ENCODE measurements around the gene LAMTOR1. TPM values are rescaled to one million over a fixed set of nuclear protein-coding genes. Genes with fewer than 3 reads are reported as not detected.
A peak's percentile ranks its signal among the peaks of the same experiment; 100 is the strongest.

Gene LAMTOR1
- total RNA-seq, 1 experiment from 2014 or later, result 96.3 TPM

- H3K27ac Mint-ChIP-seq, result peak overlapping the region; percentile 100
- Histone ChIP-seq H3K27me3 (ENCODE audit: insufficient read depth, low read length) (no peaks in the 10 kb centered on the region; the same call in 1 of the 2 replicates), H3K79me2 (ENCODE audit: insufficient read depth, low read length) (no peaks in the 10 kb centered on the region), H3K79me1 (ENCODE audit: insufficient read depth, low read depth, low read length, poor library complexity, severe bottlenecking) (no peaks in the 10 kb centered on the region), H3K56ac (ENCODE audit: insufficient read length, low read depth, low read length) (peak overlapping the region; percentile 29), H2AFZ (ENCODE audit: low read length) (no peak overlapping the region), H2BK12ac (ENCODE audit: insufficient read length, low read depth, low read length) (no peak overlapping the region), H3K4me1 (ENCODE audit: insufficient read depth, low read length) (no peaks in the 10 kb centered on the region), H2BK20ac (ENCODE audit: low read depth, low read length, poor library complexity, severe bottlenecking) (no peak overlapping the region), H2BK5ac (ENCODE audit: insufficient read length, low read length) (no peak overlapping the region), H4K91ac (ENCODE audit: insufficient read length, low read depth, low read length) (no peak overlapping the region), H3K9me3 (ENCODE audit: control insufficient read depth, low read depth, low read length) (no peaks in the 10 kb centered on the region), H3K4ac (ENCODE audit: low read depth, low read length) (no peak overlapping the region; the same call in 1 of the 2 replicates), H4K8ac (replicated peaks; ENCODE audit: insufficient read length, low read depth, low read length) (no peak overlapping the region), H3T11ph (ENCODE audit: low read length) (peak overlapping the region; percentile 41), H3K4me2 (ENCODE audit: insufficient read depth, insufficient read length, low read length) (peak overlapping the region; percentile 77), H2BK120ac (ENCODE audit: low read depth, low read length, poor library complexity, severe bottlenecking) (no peak overlapping the region), H3K14ac (ENCODE audit: insufficient read depth, low read length) (peak overlapping the region; percentile 87; the same call in 1 of the 2 replicates), H3K23ac (ENCODE audit: insufficient read length, low read depth, low read length) (no peak overlapping the region), H3K27ac (ENCODE audit: insufficient read length, low read depth, low read length) (peak overlapping the region; percentile 82), H4K5ac (ENCODE audit: insufficient read length, low read depth, low read length) (peak overlapping the region; percentile 36), H2AK5ac (ENCODE audit: insufficient read length, low read length) (no peak overlapping the region), H3K23me2 (ENCODE audit: insufficient read length, low read depth, low read length, poor library complexity, severe bottlenecking) (peaks cover 10% of the 10 kb centered on the region), H3K9ac (ENCODE audit: extremely low read depth, insufficient read length, low read length) (peak overlapping the region; percentile 97), H2BK15ac (ENCODE audit: low read depth, low read length) (no peak overlapping the region), H4K20me1 (ENCODE audit: control insufficient read depth, insufficient read depth, insufficient read length) (no peaks in the 10 kb centered on the region), H3K18ac (ENCODE audit: insufficient read length, low read depth, low read length) (peak overlapping the region; percentile 93)
- H3K36me3 Mint-ChIP-seq (ENCODE audit: insufficient read depth in 1 of 3, low read depth in 3 of 3), result peaks cover 1 to 17% (median 11%) of the 10 kb centered on the region in 3 experiments; a peak in 5 of 7 replicates
- DNase-seq, result no peak
- no peaks in the 10 kb centered on the region for H3K9me3 Mint-ChIP-seq
- whole genome bisulfite sequencing (ENCODE audit: extremely low coverage, insufficient read length, low lambda C conversion rate), result no CpG with 5 or more reads among the region's 9 CpGs
- H3K4me3 Mint-ChIP-seq, result peak overlapping the region; percentile 89 to 91
- H3K4me1 Mint-ChIP-seq, result peaks cover 13% of the 10 kb centered on the region in 2 experiments
- peaks cover 34% of the 10 kb centered on the region for H3K27me3 Mint-ChIP-seq (ENCODE audit: low read depth)
- no peak for TF ChIP-seq CTCF (conservative IDR thresholded peaks at IDR 0.05)
Measured at GRCh38 chr11:72112978-72113808, 10.1 kb upstream of the LAMTOR1 start.

All from H9 (cell line).